HG03520 (cell line): ENCODE data around the gene RPL27A.

Source experiments
- ATAC-seq: cut with Tn5 transposase; IDR thresholded peaks from one replicate; pipeline ENCODE4 v1.9.1; 2021; ENCODE audit warnings: mild to moderate bottlenecking, moderate library complexity; ENCODE audit not compliant: unreplicated experiment

RPL27A gene

DNA sequence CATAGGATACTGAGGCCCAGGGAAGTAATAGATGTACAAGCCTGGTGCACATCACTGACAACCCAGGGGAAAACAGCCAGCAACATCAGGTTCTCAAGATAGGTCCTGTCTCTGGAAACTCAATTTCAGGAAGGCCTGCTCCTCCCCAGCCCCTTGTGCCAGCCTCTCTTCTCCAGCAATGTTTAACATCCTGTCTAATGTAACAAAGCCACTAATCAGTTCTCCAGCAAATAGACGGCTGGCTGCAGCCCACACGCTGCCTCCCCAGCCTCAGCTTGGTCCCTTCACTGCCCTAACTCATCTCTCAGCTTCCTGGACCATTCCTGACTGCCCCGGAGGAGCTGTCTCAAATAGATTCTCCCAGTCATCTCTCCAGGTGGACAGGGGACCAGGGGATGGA is 37.8 kb downstream of the RPL27A start:
- ATAC-seq = no peak

DNA sequence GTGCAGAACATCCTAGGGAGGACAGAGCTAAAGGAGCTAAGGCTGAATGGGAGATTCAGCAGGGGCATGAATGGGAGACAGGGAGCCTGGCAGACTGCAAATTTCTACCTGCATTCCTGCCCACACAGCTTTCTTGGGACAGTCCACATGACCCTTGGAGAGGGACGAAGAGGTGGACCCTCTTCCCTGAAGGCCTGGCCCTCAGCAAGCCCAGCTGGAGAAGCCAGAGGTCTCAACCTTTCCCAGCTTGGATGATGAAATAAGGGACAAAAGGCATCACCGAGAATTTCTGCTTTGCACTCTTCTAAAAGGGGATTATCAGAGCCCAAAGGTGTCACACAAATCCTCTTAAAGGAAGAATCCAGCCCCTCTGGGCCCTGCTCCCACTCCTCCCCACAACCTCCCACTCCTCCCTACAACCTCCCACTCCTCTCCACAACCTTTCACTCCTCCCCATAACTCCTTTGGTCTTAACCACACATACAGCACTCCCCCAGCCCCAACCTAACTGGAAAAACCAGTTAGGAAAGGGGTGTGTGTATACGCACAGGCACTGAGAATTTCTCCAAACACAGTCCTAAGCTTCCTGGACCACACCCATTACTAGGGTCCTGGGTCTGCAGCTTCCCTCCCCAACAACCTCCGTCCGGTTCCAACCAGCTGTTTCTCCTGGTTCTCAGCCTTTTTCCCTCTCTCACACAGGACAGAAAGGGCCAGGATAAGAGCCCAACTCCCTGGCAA is 38.4 kb downstream of the RPL27A start:
- ATAC-seq = no peak

DNA sequence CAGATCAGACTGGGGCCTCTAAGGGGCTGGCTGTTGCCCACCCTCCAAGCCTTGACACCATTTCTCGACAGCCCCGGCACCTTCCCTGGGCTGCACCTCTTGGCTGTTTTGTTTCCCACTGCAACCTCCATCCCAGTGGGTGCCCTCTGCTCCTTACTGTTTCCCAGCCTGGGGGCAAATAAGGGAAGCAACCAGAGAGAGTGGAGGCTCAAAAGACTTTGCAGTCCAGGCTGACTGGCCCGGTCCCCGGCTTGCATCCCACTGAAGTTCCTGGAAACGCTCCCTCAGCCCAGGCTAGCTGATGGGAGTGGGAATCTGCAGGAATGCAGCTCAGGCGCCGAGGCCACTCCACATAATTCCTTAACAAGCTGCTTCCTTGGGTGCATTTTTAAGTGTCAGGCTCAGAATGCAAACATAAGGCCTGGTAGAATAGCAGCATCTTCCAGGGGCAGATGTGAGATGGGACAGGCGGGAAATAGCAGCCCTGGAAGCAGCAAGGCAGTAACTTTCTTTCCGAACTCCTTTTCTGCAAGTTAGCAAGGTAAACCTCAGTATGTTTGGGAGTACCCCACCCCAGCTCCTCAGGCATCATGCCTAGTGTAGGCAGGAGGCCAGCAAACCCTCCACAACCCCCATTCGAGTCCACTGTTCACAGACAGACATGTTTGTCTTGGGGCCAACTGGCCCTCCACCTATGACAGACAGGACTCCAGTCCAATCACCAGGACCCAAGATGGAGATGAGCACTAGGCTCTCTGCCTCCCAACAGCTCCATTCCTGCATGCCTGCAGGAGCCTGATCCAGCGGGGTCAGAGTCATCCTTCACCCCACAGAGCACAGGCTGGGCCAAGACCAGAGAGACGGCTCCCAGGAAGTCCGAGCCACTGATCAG is 39.3 kb downstream of the RPL27A start:
- no peak for ATAC-seq

DNA sequence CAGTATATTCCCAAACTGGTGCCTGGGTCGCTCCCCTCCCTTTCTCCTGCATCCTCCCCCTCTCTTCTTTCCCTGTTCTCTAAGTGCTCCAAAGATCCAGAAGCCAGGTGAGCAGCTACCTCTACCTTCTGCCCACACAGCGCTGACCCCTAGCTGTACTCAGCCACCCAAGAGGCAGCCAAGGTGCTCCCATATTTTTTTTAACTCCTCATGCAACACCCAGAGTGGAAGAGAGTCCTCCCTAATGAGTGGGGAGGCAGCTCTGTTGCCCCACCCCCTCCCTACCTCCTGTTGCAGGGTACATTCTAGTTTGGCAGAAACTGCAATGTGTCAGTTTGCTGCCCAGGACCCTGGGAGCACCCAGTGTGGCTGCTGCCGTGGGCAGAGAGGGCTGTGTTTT is 40.2 kb downstream of the RPL27A start:
- no peak for ATAC-seq

DNA sequence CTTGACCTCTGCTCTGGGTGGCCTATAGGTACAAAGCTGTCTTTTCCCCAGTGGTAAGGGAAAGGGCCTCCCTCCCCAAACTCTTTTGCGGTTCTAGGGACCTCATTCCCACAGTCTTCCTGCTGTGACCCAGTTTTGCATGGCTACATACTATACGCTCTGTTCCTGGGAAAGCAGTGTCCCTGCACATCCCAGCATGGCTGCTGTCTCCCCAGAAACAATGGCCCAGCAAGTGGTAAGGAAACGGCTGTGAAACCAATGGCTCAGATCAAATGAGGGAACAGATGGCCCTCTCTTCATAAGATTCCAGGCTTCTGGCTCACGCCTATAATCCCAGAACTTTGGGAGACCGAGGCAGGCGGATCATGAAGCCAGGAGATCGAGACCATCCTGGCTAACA is 41.1 kb downstream of the RPL27A start:
- ATAC-seq = no peak

DNA sequence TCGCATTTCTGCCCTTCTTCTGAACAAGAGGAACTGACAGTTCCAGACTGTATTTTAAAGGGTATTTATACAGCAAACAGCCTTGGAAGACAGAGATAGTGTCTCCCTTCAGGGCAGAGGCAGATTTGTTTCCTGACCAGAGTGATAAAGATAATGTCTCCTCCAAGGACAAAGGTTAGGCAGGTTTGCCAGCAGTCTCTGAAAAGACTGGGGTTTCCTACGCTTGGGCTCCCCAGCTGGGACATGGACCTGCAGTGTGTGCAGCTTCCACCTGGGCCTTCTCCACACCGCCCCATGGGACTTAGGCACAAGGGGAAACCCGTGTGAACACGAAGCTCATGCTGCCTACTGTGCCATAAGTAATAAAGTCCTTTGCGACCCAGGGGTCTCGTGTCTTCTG is 42.1 kb downstream of the RPL27A start:
- ATAC-seq = no peak

DNA sequence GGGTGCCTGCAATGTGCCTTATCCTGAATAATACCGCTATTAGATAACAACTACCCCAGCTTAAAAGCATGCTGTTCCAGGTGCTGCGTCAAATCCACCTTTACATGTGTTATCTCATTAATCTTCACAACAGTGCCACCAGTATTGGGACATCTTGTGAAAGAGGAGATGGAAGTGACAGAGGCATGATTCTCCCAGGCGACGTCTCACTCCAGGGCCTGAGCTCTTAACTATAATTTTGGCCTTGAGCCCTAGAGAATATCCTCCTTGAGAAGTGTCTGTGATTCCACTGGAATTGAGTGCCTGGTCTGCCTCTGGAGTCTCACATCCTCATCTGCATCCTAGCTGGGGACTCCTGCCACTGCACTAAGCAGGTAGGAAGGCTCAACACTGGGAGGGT is 43.8 kb downstream of the RPL27A start:
- no peak for ATAC-seq

DNA sequence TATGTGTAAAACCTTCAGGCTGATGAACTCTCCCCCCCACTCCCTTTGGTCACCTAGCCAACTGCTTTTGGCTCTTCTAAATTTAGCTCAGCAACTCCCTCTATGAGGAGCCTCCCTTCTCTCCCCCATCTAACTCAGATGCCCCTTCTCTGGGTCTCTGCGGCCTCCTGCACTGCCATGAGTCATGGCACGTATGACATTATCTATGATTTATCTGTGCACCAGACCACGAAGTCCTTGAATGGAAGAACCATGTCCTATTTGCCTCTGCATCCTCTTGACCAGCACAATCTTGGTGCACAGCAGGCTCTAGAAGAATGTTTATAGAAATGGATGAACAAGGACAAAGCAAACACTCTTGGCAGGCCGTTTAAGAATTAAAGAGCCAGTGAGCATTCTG is 46.0 kb downstream of the RPL27A start:
- ATAC-seq = no peak

DNA sequence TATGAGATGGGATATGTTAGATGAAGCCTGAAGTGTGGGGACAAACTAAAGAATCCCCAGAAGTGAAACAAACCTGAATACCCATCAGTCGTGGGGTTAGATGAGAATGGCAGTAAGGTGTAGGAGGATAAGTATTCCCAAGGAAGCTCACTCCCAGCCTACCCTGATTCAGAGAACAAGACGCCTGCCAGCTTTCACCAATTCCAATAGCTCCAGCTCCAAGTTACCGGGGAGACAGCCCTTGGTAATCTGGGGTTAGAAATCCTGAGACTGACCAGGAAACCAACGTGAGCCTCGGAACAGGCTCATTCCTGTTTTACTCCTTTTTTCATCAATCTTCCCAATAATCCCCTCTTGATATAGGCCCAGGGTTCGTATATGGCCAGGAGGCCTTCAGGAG is 46.5 kb downstream of the RPL27A start:
- no peak for ATAC-seq

DNA sequence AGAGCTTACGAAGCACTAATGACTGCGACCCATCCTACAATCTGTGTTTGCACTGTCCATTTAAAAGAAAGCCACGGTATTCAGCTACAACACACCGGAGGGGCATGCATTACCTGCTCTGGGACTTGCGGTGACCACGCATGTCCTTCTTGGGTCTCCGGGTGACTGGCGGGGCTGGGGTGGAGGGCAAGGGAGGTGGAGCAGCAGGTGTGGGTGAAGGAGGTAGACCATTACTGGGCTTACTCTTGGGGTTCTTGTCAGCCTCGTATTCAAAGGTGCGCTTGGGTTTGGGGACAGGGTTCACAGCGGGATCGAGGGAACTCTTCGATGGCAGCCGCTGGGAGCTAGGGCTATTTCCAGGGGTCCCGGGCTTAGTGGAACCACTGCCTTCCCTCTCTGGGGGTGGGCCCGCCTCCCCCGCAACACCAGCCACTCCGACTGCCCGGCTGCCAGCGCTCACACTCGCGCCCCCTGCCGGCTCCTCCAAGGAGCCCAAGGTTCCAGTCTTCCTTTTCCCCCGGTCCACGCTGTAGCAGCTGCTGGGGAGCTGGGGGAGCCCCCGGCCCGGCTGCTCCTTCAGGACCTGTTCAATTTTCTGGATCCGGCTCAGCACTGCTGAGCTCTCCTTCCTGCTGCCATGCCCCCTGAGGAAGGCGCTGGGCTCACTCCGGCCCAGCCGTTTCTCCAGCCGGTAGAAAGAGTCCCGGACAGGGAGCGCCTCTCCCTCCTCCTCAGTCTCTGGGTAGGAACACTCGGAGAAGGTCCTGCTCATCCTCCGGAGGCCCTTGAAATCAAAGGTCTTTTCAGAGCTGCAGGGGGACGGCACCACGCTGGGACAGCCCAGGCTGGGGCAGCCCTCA is 47.5 kb downstream of the RPL27A start:
- ATAC-seq = no peak

DNA sequence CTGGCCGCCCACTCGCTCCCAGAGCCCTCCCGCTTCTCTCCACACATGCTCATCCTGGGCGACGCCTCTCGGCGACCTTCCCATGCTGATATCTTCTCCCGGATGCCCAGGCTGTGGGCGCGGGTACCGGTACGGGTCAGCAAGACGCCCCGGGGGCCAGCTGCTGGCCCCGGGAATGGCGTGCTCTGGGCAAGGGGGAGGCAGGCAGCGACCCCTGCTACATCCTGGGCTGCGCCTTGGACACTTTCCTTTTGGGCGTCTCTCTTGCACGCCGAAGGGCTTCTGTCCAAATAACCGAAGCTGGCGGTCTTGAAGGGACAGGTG is 48.1 kb downstream of the RPL27A start:
- no peak for ATAC-seq

DNA sequence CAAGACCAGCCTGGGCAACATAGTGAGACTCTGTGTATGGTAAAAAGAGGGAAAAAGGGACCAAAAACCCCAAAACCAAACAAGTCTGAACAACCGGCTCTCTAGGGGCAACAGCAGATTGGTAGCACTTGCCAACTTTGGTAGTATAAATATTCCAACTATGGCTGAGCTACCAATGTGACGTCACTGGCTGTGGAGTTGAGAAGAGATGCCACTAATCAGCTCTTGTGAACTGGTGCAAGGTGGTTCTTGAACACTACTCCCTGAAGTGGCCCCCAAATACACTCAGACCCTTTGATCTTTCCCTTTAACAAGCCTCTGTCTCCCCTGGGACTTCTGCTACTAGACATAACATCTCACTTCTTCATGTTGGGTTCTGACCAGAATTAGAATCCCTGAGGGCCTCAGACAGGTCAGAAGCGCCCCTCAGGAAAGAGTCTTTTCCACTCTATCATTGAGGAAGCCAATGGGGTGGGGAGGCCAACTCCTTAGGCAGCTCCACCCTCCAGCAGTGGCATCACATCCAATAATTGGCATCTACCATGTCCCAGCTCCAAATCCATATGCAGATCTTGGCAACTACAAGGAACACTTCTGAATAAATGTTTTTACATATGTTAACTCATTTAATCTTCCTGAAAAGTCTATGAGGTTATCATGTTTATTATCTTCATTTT is 49.2 kb downstream of the RPL27A start:
- no peak for ATAC-seq

DNA sequence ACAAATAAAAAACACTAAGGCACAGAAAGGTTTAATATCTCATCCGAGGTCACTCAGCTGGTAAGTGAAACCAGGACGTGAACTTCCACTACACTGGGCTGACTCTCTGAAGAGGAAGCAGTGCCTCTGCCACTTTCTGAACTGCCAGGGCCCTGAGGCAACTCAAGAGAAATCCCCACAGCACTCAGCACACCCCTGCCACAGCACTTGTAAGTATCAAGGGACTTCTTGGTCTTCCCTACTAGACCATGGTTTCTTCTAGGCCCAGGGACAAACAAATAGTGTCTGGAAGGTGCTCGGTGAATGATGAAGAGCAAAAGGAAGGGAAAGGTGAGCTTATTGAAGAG is 49.7 kb downstream of the RPL27A start:
- ATAC-seq = no peak

DNA sequence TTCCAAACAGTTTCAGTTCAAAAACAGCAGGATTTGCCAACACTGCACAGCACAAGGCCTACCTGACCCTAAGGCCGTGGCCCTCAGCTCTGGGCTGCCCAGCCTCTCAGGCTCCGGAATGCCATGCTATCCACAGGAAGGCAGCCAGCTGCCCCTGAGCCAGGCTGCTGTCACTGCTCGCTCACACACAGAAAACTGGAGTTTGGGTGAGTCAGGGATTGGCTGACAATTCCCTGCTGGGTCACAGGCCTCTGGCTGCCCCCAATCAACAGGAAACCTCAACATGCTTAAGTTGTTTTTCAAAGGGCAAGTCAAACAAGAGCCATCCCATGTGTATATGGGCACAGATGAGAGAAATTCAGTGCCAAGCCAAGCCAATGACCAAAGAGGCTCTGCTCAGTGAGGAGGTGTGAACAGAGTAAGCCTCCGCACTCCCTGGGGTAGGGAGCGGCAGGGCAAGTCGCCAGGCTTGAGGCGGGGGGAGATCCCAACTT is 50.2 kb downstream of the RPL27A start:
- ATAC-seq = no peak

DNA sequence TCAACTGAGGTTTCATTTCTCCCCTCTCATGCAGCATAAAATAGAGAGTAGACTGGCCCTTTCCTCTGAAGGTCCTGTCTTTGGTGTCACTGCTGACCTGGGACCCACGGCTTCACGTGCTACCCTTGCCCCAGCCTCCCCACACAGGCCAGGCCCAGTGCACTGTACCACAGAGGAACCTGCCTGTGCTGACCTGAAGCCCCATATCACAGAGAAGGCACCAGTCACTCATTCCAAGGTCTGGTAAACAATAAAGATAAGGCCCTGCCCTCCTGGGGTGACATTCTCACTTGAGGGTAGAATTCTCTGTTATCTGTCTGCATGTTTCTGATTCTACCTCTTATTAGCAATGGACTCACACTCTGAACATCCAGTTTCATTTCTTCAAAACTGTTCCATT is 51.3 kb downstream of the RPL27A start:
- ATAC-seq = no peak

DNA sequence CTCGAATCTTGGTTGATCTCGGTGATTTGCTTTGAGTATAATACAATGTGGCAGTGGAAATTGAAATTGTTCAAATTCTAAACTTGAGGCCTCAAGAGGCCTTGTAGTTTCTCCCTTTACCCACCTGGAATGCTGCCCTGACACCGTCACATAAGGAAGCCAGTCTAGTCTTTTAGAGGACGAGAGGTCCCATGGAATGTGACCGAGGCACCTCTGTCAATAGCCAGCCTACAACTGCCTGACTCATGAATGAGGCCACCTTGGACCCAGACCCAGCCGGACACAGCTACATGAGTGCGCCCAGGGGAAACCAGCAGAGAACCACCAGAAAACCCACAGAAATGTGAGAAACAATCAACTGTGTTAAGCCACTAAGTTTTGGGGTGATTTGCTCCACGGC is 52.5 kb downstream of the RPL27A start:
- ATAC-seq = no peak

DNA sequence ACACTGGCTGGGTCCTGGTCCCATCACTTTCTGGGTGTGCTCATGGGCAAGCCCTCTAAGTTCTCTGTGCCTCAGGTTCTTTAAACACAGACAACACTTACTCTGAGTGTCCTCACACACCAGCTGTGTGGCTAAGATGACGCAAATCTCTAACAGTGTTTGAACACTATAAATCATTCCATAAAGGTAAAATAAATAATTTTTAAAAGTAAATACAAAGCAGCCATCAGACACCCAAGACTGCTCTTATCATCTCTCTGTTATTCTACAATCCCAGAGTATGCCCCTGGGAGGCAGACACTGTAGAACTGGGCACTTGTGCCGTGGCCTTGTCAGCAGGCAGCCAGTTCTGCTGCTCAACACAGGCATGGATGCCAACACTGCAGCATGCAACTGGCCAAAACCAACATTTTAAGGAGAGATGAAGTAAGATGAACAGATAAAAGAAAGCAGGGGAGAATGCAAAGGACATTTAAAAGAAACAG is 56.8 kb downstream of the RPL27A start:
- ATAC-seq = no peak
